ENCODE data around the gene PRKG1.

DNA sequence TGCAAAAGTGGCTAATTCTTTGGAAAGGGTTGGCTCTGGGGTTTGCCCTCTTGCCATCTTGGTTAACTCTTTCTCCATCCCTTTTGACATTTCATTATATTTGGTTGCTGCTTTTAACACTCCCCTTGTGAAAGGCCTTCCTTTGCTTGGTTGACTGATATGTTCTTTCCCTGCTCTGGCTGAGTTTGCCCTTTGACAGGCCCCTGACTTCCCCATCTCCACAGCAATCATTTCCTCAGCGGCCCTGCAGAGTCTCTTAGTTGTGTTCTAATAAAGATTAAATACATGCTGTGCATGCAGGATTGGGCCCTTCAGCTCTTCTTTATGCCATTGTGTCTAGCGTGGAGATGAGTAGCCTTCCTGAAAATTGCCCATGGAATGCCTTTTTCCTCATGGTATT lies 709.7 kb downstream of the PRKG1 start:
- TF ChIP-seq CTCF (IDR thresholded peaks at IDR 0.05) (no peak), POLR2A (IDR thresholded peaks at IDR 0.05) (no peak)
